GM19463 (cell line): Measurements from ENCODE around the gene RASGEF1B.

ENCODE experiments used
- ATAC-seq: cut with Tn5 transposase; IDR thresholded peaks from one replicate; pipeline ENCODE4 v1.9.1; 2021; ENCODE audit warnings: mild to moderate bottlenecking, moderate library complexity; ENCODE audit not compliant: unreplicated experiment

The RASGEF1B gene

DNA sequence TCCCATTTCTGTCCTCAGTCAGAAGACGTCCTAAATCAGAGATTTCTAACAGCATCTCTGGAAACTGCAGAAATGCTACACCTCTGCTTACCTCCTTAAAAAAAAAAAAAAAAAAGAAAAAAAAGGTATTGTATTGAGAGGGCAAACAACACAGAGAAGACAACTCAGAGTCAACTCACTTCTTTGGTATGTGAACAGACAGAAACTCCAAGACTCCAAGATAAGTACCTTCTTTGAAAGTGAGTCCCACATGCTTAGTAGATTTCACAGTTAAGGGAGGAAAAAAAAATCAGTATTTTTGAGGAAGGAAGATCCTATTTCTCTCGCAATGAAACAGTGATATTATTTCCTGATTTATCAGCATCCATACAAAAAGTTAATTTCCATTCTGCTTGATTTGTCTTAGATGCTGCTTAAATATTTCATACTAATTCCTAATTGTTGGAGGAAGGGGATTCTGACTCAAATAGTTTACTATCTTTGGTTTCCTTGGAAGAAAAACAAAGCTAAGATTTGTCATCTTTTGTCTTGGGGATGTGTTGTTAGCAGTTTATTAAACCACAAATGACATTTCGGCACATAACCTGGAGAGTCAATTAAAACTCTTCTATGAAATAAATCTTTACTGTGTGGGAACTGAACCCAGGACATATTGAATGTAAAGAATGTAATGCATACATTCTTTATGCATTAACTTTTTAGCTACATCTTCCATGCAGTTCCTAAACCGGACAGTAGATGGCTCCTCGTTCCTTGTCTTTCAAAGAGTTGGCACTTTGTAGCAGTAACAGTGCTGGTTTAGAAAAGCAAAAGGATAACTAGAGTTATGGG lies 4.7 kb downstream of the RASGEF1B start:
- ATAC-seq: no peak

- no peak for ATAC-seq
Observed at GRCh38 chr4:81465406-81466340, 6.0 kb downstream of the RASGEF1B start.

- no peak for ATAC-seq
Observed at GRCh38 chr4:81460834-81461233, 10.9 kb downstream of the RASGEF1B start.

GRCh38 chr4:81460191-81460701 lies 11.5 kb downstream of the RASGEF1B start:
- no peak for ATAC-seq

DNA sequence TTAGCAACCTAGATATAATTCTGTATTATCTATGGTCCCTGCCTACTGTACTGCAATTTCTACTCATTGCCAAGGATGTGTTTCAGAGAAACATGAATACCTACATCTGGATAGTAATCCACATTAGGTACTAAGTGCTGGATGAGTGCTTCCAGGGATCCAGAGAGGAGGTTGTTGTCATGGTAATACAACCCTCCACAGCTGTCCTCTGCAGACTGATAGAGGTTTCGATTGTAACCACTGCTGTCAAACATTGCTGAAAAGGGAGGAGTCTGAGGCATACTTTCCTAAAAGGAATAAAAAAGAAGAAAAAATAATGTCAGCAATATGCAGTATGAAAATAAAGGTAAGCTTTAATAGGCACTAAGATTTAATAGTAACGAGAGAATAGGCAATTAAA lies 12.5 kb downstream of the RASGEF1B start:
- ATAC-seq: peak; percentile 55

GRCh38 chr4:81457921-81458520 lies 13.7 kb downstream of the RASGEF1B start:
- ATAC-seq: no peak

GRCh38 chr4:81457345-81457744 lies 14.4 kb downstream of the RASGEF1B start:
- no peak for ATAC-seq

- no peak for ATAC-seq
Observed at GRCh38 chr4:81455897-81456296, 15.8 kb downstream of the RASGEF1B start.

DNA sequence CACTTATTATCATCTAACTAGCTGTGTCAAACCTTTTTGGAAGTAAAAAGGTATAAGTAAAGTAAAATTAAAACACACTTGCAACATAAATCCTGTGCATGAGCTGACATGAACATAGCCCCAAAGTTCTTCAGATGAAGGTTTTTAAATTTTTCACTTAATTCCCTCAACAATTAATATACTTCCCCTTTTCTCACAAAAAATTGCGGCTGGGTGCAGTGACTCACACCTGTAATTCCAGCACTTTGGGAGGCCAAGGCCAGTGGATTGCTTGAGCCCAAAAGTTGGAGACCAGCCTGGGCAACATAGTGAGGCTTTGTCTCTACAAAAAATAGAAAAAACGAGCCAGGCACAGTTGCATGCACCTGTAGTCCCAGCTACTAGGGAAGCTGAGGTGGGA lies 16.8 kb downstream of the RASGEF1B start:
- no peak for ATAC-seq

GRCh38 chr4:81454499-81454898 lies 17.2 kb downstream of the RASGEF1B start:
- no peak for ATAC-seq

GRCh38 chr4:81453024-81453423 lies 18.7 kb downstream of the RASGEF1B start:
- no peak for ATAC-seq

GRCh38 chr4:81452452-81453006 lies 19.2 kb downstream of the RASGEF1B start:
- no peak for ATAC-seq

- no peak for ATAC-seq
Observed at GRCh38 chr4:81449015-81449414, 22.7 kb downstream of the RASGEF1B start.

- ATAC-seq: no peak
Observed at GRCh38 chr4:81447566-81448229, 24.0 kb downstream of the RASGEF1B start.

DNA sequence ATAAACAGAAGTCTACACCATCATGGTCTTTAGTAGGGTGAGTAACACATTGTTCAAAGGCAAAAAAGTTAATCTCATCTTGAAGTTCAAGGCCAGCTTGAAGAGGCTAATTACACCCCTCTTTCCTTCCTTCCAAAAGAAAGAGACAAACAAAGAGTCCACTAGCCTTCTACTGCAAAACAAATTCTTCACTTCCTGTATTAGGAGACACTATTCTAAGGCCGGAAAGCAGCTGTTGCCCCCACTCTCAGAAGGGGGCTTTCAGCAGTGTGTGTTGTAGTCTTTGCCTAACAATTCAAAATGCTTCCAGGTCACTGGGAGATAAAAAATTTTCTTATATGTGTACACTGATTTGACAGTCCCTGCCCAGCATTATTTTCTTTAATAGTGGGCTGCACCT lies 25.1 kb downstream of the RASGEF1B start:
- no peak for ATAC-seq

GRCh38 chr4:81445196-81445595 lies 26.5 kb downstream of the RASGEF1B start:
- ATAC-seq: no peak

DNA sequence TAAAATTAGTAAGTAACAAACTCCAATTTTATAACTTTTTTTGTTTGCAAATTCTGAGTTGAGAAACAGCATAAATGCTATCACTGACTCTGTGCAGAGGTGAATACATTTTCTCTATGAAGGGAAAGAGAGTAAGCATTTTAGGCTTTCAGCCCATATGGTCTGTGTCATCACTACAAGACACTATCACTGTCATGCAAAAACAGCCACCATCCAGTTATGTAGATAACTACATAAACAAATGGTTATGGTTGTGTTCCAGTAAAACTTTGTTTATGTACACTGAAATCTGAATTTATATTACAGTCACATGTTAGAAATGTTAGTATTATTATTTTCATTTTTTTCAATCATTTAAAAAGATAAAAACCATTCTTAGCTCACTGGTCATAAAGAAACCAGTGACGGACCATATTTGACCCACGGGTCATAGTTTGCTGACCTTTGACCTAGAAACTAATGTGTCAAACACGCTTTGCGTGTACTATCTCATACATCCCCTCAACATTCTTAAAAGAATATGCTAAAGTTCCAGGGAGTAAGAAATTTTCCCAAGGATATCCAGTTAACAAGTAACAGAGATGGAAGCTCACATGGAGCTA lies 29.1 kb downstream of the RASGEF1B start:
- no peak for ATAC-seq

DNA sequence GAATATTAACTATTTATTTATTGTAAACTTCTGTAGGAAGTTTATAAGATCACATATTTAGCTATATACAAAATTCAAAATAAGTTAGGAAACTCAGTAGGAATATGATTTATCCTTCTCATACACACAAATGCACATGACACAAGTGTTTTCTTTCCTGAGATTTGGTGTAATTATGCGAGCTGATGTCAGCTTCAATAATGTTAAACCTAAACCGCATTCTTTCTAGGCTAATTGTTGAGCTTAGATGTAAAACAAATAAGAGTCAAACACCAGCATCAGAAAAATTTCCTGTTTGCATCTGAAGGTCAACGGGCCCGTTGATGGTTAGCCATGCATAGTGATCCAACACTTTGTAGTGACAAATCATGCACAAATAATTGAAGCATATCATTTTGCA lies 30.8 kb downstream of the RASGEF1B start:
- no peak for ATAC-seq

- no peak for ATAC-seq
Observed at GRCh38 chr4:81436941-81437574, 34.6 kb downstream of the RASGEF1B start.
